ENCODE data around the gene PJVK. TPM values are rescaled to one million over a fixed set of nuclear protein-coding genes. Genes with fewer than 3 reads are reported as not detected.

The PJVK gene
- total and polyA plus RNA-seq, 2 donors (not counting 3 experiments of a cell fraction or from before 2014, with no cell fraction given) = 1.3 to 1.4 TPM

DNA sequence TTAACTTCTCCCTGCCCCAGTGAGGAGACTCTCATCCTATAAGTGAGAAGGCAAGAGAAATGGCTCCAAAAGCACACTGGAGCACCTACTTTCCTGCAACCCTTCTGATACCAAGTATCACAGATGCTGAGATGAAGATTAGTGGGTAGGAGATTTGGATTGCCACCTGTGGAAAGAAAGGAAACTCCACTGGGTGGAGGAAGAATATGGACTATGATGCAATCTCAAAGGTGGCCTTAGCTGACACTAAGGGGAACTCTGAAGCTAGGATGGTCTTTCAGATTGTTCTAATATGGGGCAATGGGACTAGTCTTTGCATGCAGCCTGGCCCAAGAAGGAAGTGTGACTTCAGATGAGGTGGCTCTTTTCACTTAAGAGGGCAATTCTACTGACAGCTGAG, 21.8 kb upstream of the PJVK start:
- intact Hi-C loops (cut with micrococcal nuclease) = no loop called here
- H3K79me2 ChIP-seq (ENCODE audit: control insufficient read depth, insufficient read depth, low read length) = peaks cover 2% of the 10 kb centered on the region
- H3K4me1 ChIP-seq (ENCODE audit: control insufficient read depth, extremely low read depth, insufficient read depth, low read length) = no peaks in the 10 kb centered on the region
- no peaks in the 10 kb centered on the region for H4K20me1 ChIP-seq (replicated peaks; ENCODE audit: control insufficient read depth, extremely low read depth, insufficient read depth, low read length)
- TF ChIP-seq, protein P1, sequence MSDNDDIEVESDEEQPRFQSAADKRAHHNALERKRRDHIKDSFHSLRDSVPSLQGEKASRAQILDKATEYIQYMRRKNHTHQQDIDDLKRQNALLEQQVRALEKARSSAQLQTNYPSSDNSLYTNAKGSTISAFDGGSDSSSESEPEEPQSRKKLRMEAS (IDR thresholded peaks at IDR 0.05; ENCODE audit: insufficient read depth, insufficient read length) = no peak
- no peak for TF ChIP-seq MYC (IDR thresholded peaks at IDR 0.05; ENCODE audit: low read depth, low read length)
- no peak for TF ChIP-seq POLR2A (IDR thresholded peaks at IDR 0.05; ENCODE audit: low read depth, low read length)
- no peak for TF ChIP-seq GATA2 (IDR thresholded peaks at IDR 0.05; ENCODE audit: insufficient read depth, insufficient read length, low read depth, low read length)
- no peak for TF ChIP-seq POLR2AphosphoS5 (IDR thresholded peaks at IDR 0.05; ENCODE audit: insufficient read depth, low read depth, low read length)
- no peak overlapping the region for H3K27ac ChIP-seq (ENCODE audit: insufficient read depth, low read depth, low read length)
- H3K4me2 ChIP-seq (ENCODE audit: insufficient read depth, low read length) = no peak overlapping the region
- no peaks in the 10 kb centered on the region for H3K27me3 ChIP-seq (ENCODE audit: control insufficient read depth in 2 of 2, insufficient read depth in 2 of 2, low read length in 2 of 2)
- FAIRE-seq (no peak), DNase-seq (ENCODE audit: low read depth, low spot score) (no peak)
- no peaks in the 10 kb centered on the region for H3K9me1 ChIP-seq (replicated peaks; ENCODE audit: control insufficient read depth, extremely low read depth, insufficient read depth, low read length)
- ChIA-PET CTCF (interaction anchor here (1.3 to 2.9 kb wide), 3 partner anchors 10 to 24 kb away, joined by 4 to 16 read pairs (median 11); no protein-coding TSS in a partner anchor), POLR2A (no interaction called here)
- H3K36me3 ChIP-seq (ENCODE audit: control insufficient read depth in 2 of 2, extremely low read depth in 1 of 2, insufficient read depth in 2 of 2, low read length in 2 of 2) = peaks cover 14 to 16% of the 10 kb centered on the region in 2 experiments
- H3K9ac ChIP-seq (replicated peaks; ENCODE audit: extremely low read depth, insufficient read depth, low read length) = no peak overlapping the region
- BruUV-seq (replicated peaks) = no TSS peak
- H3K4me3 ChIP-seq (replicated peaks in 1 of 3; ENCODE audit: insufficient read depth in 1 of 3, low read depth in 1 of 3, low read length in 3 of 3) = no peak overlapping the region
- no peaks in the 10 kb centered on the region for H3K9me3 ChIP-seq (replicated peaks; ENCODE audit: control insufficient read depth, insufficient read depth, low read length)
- no peak overlapping the region for H2AFZ ChIP-seq (ENCODE audit: low read depth, low read length)
- dilution Hi-C loops (cut with MboI; ENCODE audit: extremely low pct_ligation_motif_present, low sequenced_read_pairs) = loop anchor here (25.0 kb wide), 1 partner anchor 292 kb away; no protein-coding TSS in a partner anchor

GRCh38 chr2:178436662-178437061, 14.5 kb upstream of the PJVK start:
- Histone ChIP-seq H3K9ac (replicated peaks; ENCODE audit: extremely low read depth, insufficient read depth, low read length) (no peak overlapping the region), H3K9me3 (replicated peaks; ENCODE audit: control insufficient read depth, insufficient read depth, low read length) (no peaks in the 10 kb centered on the region), H3K79me2 (ENCODE audit: control insufficient read depth, insufficient read depth, low read length) (no peaks in the 10 kb centered on the region), H3K27me3 (ENCODE audit: control insufficient read depth in 2 of 2, insufficient read depth in 2 of 2, low read length in 2 of 2) (no peaks in the 10 kb centered on the region), H3K9me1 (replicated peaks; ENCODE audit: control insufficient read depth, extremely low read depth, insufficient read depth, low read length) (no peaks in the 10 kb centered on the region), H3K4me1 (ENCODE audit: control insufficient read depth, extremely low read depth, insufficient read depth, low read length) (no peaks in the 10 kb centered on the region), H4K20me1 (replicated peaks; ENCODE audit: control insufficient read depth, extremely low read depth, insufficient read depth, low read length) (no peaks in the 10 kb centered on the region), H3K4me3 (replicated peaks in 1 of 3; ENCODE audit: insufficient read depth in 1 of 3, low read depth in 1 of 3, low read length in 3 of 3) (no peak overlapping the region), H2AFZ (ENCODE audit: low read depth, low read length) (no peak overlapping the region), H3K36me3 (ENCODE audit: control insufficient read depth in 2 of 2, extremely low read depth in 1 of 2, insufficient read depth in 2 of 2, low read length in 2 of 2) (peaks cover 12 to 17% of the 10 kb centered on the region in 2 experiments), H3K27ac (ENCODE audit: insufficient read depth, low read depth, low read length) (no peak overlapping the region), H3K4me2 (ENCODE audit: insufficient read depth, low read length) (no peak overlapping the region)
- CTCF ChIA-PET = interaction anchor here (0.6 to 2.0 kb wide), 2 partner anchors 13 to 23 kb away, joined by 3 to 4 read pairs; no protein-coding TSS in a partner anchor
- dilution Hi-C loops (cut with MboI; ENCODE audit: extremely low pct_ligation_motif_present, low sequenced_read_pairs) = loop anchor here (25.0 kb wide), 1 partner anchor 299 kb away; no protein-coding TSS in a partner anchor
- no peak for DNase-seq (ENCODE audit: low read depth, low spot score)
- FAIRE-seq = no peak
- BruUV-seq (replicated peaks) = no TSS peak
- TF ChIP-seq EZH2 (IDR thresholded peaks at IDR 0.05; ENCODE audit: borderline replicate concordance, low read depth, low read length, severe bottlenecking) (no peak), CTCF (IDR thresholded peaks at IDR 0.05; ENCODE audit: extremely low read depth in 1 of 2, insufficient read depth in 1 of 2, low read depth in 1 of 2, low read length in 2 of 2) (no peak)
- intact Hi-C loops (cut with micrococcal nuclease) = no loop called here
- POLR2A ChIA-PET = no interaction called here
